ENCODE results near the gene ZNF689. TPM values are rescaled to one million over a fixed set of nuclear protein-coding genes. Genes with fewer than 3 reads are reported as not detected.

ZNF689 gene
- total and polyA plus RNA-seq, 4 donors = 3.0 to 9.5 (median 4.7) TPM

DNA sequence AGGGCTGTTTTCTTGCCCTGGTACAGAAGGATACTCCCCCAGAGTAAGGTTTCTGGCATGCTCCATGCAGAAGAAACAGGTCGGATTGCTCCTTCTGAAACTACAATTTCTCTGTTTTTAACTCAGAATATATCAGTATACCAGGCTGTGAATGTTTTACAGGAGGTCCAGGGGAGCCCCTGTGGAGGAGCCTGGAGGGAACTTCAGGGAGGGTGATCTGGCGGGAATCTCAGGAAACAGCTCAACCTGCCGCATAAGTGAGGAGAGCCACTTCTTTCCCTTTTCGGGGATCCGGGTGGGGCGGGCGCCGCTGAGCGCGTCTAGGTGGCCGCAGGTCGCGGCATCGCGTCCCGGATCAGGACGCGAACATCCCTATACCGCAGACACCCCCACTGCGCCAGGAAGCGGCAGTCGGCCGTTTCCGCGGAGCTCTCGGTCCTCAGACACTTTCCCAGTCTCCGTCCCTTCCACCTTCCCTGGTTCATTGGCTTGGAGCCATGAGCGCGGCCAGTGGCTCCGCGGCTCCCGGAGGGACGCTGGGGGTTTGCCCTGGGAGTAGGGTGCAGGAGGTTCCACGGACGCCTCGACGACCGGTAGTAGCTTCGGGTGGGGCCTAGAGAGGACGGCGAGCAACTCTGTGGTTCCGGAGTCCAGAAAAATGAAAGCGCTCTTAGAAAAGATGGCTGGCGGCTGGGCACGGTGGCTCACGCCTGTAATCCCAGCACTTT is 48.9 kb downstream of the ZNF689 start:
- H3K27ac ChIP-seq (ENCODE audit: low read depth in 1 of 2, low read length in 1 of 2) = peak overlapping the region; percentile 3 to 92
- H3K4me3 ChIP-seq = peak overlapping the region; percentile 54
- ATAC-seq (ENCODE audit: insufficient read depth, low FRiP score) = no peak
- H3K4me1 ChIP-seq (ENCODE audit: control insufficient read depth in 5 of 5, insufficient read depth in 5 of 5, low read length in 5 of 5) = peaks cover 0 to 10% (median 0%) of the 10 kb centered on the region in 5 donors
- no peaks in the 10 kb centered on the region for H3K36me3 ChIP-seq (ENCODE audit: control insufficient read depth in 4 of 4, insufficient read depth in 4 of 4, low read length in 4 of 4)
- H3K9me3 ChIP-seq (ENCODE audit: control insufficient read depth in 4 of 4, insufficient read depth in 3 of 4, low read length in 3 of 4) = no peaks in the 10 kb centered on the region
- peak in 1 of 3 donors; percentile 32 for DNase-seq
- no peak for TF ChIP-seq CTCF (IDR thresholded peaks at IDR 0.05; ENCODE audit: control extremely low read depth, extremely low read depth)
- H3K27me3 ChIP-seq (ENCODE audit: control insufficient read depth in 3 of 3, insufficient read depth in 3 of 3, low read length in 2 of 3) = no peaks in the 10 kb centered on the region
- WGBS, 2 donors = 11 to 13% methylated on average over 46 of the region's 46 CpGs
- peak overlapping the region in 1 of 2 donors; percentile 62 for H3K9ac ChIP-seq (ENCODE audit: insufficient read depth in 1 of 2, low read length in 2 of 2)

DNA sequence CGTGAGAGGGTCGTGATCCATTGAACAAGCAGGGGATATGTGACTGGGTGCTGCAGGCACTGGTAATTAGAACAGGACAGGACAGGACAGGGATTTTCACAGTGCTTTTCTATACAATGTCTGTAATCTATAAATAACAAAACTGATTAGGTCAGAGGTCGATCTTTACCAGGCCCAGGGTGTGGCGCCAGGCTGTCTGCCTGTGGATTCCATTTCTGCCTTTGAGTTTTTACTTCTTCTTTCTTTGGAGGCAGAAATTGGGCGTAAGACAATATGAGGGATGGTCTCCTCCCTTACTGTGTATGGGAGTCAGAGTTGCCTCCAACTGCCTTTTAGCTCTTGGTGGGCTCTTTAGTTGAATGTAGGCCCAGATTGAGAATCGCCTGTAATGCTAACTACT is 50.5 kb downstream of the ZNF689 start:
- ATAC-seq (ENCODE audit: insufficient read depth, low FRiP score) = no peak
- Histone ChIP-seq H3K4me1 (ENCODE audit: control insufficient read depth in 5 of 5, insufficient read depth in 5 of 5, low read length in 5 of 5) (peaks cover 0 to 10% (median 0%) of the 10 kb centered on the region in 5 donors), H3K36me3 (ENCODE audit: control insufficient read depth in 4 of 4, insufficient read depth in 4 of 4, low read length in 4 of 4) (peaks cover 0 to 14% (median 4%) of the 10 kb centered on the region in 4 donors), H3K9ac (ENCODE audit: insufficient read depth in 1 of 2, low read length in 2 of 2) (no peak overlapping the region), H3K27ac (ENCODE audit: low read depth in 1 of 2, low read length in 1 of 2) (no peak overlapping the region), H3K4me3 (no peak overlapping the region), H3K9me3 (ENCODE audit: control insufficient read depth in 4 of 4, insufficient read depth in 3 of 4, low read length in 3 of 4) (no peaks in the 10 kb centered on the region), H3K27me3 (ENCODE audit: control insufficient read depth in 3 of 3, insufficient read depth in 3 of 3, low read length in 2 of 3) (no peaks in the 10 kb centered on the region)
- no peak for DNase-seq
- no peak for TF ChIP-seq CTCF (IDR thresholded peaks at IDR 0.05; ENCODE audit: control extremely low read depth, extremely low read depth)
- 86 to 90% methylated on average over 6 of the region's 6 CpGs for WGBS, 2 donors

GRCh38 chr16:30558789-30559377 is 51.3 kb downstream of the ZNF689 start:
- no peak overlapping the region for H3K4me3 ChIP-seq
- ATAC-seq (ENCODE audit: insufficient read depth, low FRiP score) = no peak
- WGBS, 2 donors = 86 to 89% methylated on average over 21 of the region's 21 CpGs
- H3K27ac ChIP-seq (ENCODE audit: low read depth in 1 of 2, low read length in 1 of 2) = peak overlapping the region; percentile 87 to 93
- peaks cover 0 to 10% (median 0%) of the 10 kb centered on the region in 5 donors for H3K4me1 ChIP-seq (ENCODE audit: control insufficient read depth in 5 of 5, insufficient read depth in 5 of 5, low read length in 5 of 5)
- TF ChIP-seq CTCF (IDR thresholded peaks at IDR 0.05; ENCODE audit: control extremely low read depth, extremely low read depth) = no peak
- H3K9me3 ChIP-seq (ENCODE audit: control insufficient read depth in 4 of 4, insufficient read depth in 3 of 4, low read length in 3 of 4) = no peaks in the 10 kb centered on the region
- peak overlapping the region in 1 of 2 donors; percentile 43 for H3K9ac ChIP-seq (ENCODE audit: insufficient read depth in 1 of 2, low read length in 2 of 2)
- no peak for DNase-seq
- peaks cover 0 to 18% (median 4%) of the 10 kb centered on the region in 4 donors for H3K36me3 ChIP-seq (ENCODE audit: control insufficient read depth in 4 of 4, insufficient read depth in 4 of 4, low read length in 4 of 4)
- H3K27me3 ChIP-seq (ENCODE audit: control insufficient read depth in 3 of 3, insufficient read depth in 3 of 3, low read length in 2 of 3) = no peaks in the 10 kb centered on the region
